SU-DHL-6 (cell line): Measurements from ENCODE around the gene XRCC1.

Source experiments
- H2AFZ ChIP-seq: fragments of 200-600 bp; sonication (generic); 2 replicates; pipeline ENCODE4 v1.6.1; 2014; ENCODE audit warnings: low read depth, mild to moderate bottlenecking, moderate library complexity, mixed read lengths, antibody characterized with exemption, low read length; ENCODE audit not compliant: severe bottlenecking
- H3F3A ChIP-seq: fragments of 200-600 bp; shearing (Covaris generic); 2 replicates; pipeline ENCODE4 v1.6.0; 2016; ENCODE audit warnings: antibody characterized with exemption, mild to moderate bottlenecking; ENCODE audit not compliant: insufficient read depth
- H3K27ac ChIP-seq: fragments of 200-600 bp; sonication (generic); 2 replicates; pipeline ENCODE4 v1.5.1; 2016; ENCODE audit warnings: low read depth, mild to moderate bottlenecking, low read length, moderate library complexity, mixed read lengths
- H3K27me3 ChIP-seq: fragments of 200-600 bp; sonication (generic), shearing (Covaris generic); 2 replicates; pipeline ENCODE4 v1.6.0; 2014; ENCODE audit warnings: mild to moderate bottlenecking, low read length
- H3K36me3 ChIP-seq: fragments of 200-600 bp; sonication (generic); 2 replicates; pipeline ENCODE4 v1.6.1; 2014; ENCODE audit warnings: mild to moderate bottlenecking, low read length, mixed read lengths
- H3K4me2 ChIP-seq: fragments of 300-600, 200-600 bp; shearing (Covaris generic), sonication (generic); 2 replicates; pipeline ENCODE4 v1.6.0; 2014; ENCODE audit warnings: low read length, low read depth, mild to moderate bottlenecking; ENCODE audit not compliant: poor library complexity, severe bottlenecking
- H3K4me3 ChIP-seq: fragments of 200-600 bp; sonication (generic); 2 replicates; pipeline ENCODE4 v1.5.1; 2014; ENCODE audit warnings: antibody characterized with exemption, low read length, mild to moderate bottlenecking, mixed read lengths; ENCODE audit not compliant: insufficient read depth, poor library complexity, severe bottlenecking
- H3K79me2 ChIP-seq: fragments of 200-600 bp; sonication (generic); 2 replicates; pipeline ENCODE4 v1.6.1; 2014; ENCODE audit warnings: mild to moderate bottlenecking, low read length, moderate library complexity; ENCODE audit not compliant: insufficient read depth
- H3K9ac ChIP-seq: fragments of 200-600 bp; sonication (generic); 2 replicates; pipeline ENCODE4 v1.7.0; 2014; ENCODE audit warnings: mild to moderate bottlenecking, low read length
- H3K9me2 ChIP-seq: fragments of 200-600 bp; sonication (generic); replicated peaks from 2 replicates; pipeline ENCODE4 v1.6.1; 2014; ENCODE audit warnings: low read length; ENCODE audit not compliant: insufficient read depth
- H3K9me3 ChIP-seq: fragments of 200-600 bp; sonication (generic); 2 replicates; pipeline ENCODE4 v1.6.1; 2014; ENCODE audit warnings: low read length, mixed read lengths; ENCODE audit not compliant: insufficient read depth
- H4K20me1 ChIP-seq: fragments of 200-600 bp; sonication (generic); 2 replicates; pipeline ENCODE4 v1.6.1; 2014; ENCODE audit warnings: low read depth, mild to moderate bottlenecking, antibody characterized with exemption, low read length, moderate library complexity, mixed read lengths
- EZH2phosphoT487 ChIP-seq: fragments of 200-600 bp; sonication (generic), shearing (Covaris generic); conservative IDR thresholded peaks from 2 replicates; pipeline ENCODE4 v1.6.1; 2018; ENCODE audit warnings: mild to moderate bottlenecking, antibody characterized with exemption, low read length, moderate library complexity, mixed read lengths
- TF ChIP-seq, protein P1 (sequence below): fragments of 200-600 bp; sonication (generic); IDR thresholded peaks from one replicate; pipeline ENCODE4 v1.5.1; 2017; ENCODE audit warnings: antibody characterized with exemption, mild to moderate bottlenecking, low read length, moderate library complexity; ENCODE audit not compliant: insufficient read depth, poor library complexity, severe bottlenecking

Gene XRCC1

DNA sequence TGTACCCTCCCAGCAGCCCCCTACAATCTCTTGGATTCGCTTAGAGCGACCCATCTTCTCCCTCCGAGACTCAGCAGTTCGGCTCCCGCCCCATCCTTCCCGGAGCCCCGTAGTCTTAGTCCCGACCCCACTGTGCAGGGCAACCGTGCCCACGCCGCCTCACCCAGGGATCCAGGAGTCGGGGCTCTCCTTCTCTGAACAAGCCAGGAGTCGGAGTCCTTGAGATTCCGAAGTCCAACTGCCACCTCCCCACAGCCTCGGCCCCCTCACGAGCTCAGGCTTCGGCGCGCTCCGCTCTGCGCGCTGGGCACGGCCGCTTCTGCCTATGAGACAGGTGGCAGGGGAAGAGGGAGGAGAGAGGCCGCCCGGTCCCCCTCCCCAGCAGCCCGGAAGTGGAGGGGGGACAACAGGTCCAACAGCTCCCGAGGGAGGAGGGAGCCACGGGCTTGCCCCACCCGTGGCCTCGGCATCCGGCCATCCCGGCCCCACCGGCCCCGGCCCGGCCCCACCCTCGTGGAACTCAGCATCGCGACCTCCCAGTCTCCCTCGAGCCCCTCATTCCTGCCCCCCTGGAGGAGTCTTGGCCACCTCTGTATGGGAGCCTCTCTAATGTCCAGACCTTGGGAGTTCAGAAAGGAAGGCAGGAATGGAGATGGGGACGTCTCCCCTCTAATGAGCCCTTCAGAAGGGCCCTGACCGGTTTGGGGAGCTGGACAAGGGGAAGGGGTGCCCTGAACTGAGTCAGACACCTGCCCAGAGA is 70.7 kb downstream of the XRCC1 start, which contains the start of gene PHLDB3:
TSS of gene PHLDB3 (minus strand) at position 321 of the 760 bp plus-strand sequence. CDS start 628 bp downstream, outside the sequence.
- peak within 1 kb of the TSS; percentile 97 for H3K4me2 ChIP-seq
- peak within 1 kb of the TSS; percentile 66 for H3K4me3 ChIP-seq
- TF ChIP-seq, protein P1, sequence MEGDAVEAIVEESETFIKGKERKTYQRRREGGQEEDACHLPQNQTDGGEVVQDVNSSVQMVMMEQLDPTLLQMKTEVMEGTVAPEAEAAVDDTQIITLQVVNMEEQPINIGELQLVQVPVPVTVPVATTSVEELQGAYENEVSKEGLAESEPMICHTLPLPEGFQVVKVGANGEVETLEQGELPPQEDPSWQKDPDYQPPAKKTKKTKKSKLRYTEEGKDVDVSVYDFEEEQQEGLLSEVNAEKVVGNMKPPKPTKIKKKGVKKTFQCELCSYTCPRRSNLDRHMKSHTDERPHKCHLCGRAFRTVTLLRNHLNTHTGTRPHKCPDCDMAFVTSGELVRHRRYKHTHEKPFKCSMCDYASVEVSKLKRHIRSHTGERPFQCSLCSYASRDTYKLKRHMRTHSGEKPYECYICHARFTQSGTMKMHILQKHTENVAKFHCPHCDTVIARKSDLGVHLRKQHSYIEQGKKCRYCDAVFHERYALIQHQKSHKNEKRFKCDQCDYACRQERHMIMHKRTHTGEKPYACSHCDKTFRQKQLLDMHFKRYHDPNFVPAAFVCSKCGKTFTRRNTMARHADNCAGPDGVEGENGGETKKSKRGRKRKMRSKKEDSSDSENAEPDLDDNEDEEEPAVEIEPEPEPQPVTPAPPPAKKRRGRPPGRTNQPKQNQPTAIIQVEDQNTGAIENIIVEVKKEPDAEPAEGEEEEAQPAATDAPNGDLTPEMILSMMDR = peak; percentile 15
- no peak for TF ChIP-seq EZH2phosphoT487
- no peak within 1 kb of the TSS; the same call in 1 of the 2 replicates for H3K27ac ChIP-seq
- H4K20me1 ChIP-seq = no peaks in the 10 kb centered on the region
- H3K27me3 ChIP-seq = no peaks in the 10 kb centered on the region
- no peaks in the 10 kb centered on the region for H3K79me2 ChIP-seq
- H3K9ac ChIP-seq = peak within 1 kb of the TSS; percentile 62
- no peaks in the 10 kb centered on the region for H3K36me3 ChIP-seq
- H3F3A ChIP-seq = 0 out of 2 replicates have a peak, but pooled peaks cover 4% of the 10 kb centered on the region
- H3K9me3 ChIP-seq = no peaks in the 10 kb centered on the region
- H2AFZ ChIP-seq = peak within 1 kb of the TSS; percentile 99
- no peaks in the 10 kb centered on the region for H3K9me2 ChIP-seq

DNA sequence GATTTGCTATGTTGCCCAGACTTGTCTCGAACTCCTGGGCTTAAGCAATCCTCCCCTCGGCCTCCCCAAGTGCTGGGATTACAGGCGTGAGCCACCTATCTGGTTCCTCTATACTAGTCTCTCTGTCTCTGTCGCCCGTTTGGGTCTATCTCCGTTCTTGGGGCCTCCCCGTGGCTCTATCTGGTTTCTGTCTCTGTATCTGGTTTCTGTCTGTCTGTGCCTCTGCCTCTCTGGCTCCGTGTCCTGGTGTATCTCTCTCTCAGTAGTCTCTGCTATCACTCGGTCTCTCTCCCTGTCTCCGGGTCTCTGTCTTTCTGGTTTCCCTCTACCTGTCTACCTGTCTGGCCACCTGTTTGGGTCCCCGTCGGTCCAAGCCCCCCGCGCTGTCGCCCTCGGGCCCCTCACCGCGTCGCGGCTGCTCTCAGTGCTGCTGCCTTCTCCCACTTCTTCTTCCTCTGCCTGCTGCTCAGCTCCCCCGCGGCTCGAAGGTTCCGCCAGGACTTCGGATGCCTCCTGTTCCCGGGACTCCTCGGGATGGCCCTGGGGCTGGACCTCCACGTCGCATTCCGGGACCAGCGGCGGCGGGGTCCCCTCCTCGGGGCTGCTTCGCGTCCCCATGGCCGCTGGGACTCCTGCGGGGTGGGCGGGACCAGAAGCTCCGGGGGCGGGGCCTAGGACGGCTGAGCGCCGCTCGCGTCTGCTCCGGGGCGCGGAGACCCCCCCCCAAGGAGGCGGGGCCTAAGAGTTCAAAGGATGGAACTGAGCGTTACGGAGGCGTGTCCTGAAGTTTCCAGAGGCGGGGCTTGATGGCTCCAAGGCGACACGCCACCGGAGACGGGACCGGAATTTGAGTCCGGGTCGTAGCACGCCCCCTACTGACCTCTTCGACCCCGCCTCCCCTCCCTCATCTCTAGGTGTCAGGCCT is 71.6 kb downstream of the XRCC1 start:
- no peaks in the 10 kb centered on the region for H3K79me2 ChIP-seq
- H3K27me3 ChIP-seq = no peaks in the 10 kb centered on the region
- peak overlapping the region; percentile 99 for H2AFZ ChIP-seq
- TF ChIP-seq, protein P1 = no peak
- TF ChIP-seq EZH2phosphoT487 = no peak
- H3F3A ChIP-seq = 0 out of 2 replicates have a peak, but pooled peaks cover 4% of the 10 kb centered on the region
- peak overlapping the region; percentile 66 for H3K4me3 ChIP-seq
- H3K36me3 ChIP-seq = no peaks in the 10 kb centered on the region
- H3K9ac ChIP-seq = peak overlapping the region; percentile 62
- no peak overlapping the region; the same call in 1 of the 2 replicates for H3K27ac ChIP-seq
- H3K9me2 ChIP-seq = no peaks in the 10 kb centered on the region
- H4K20me1 ChIP-seq = no peaks in the 10 kb centered on the region
- H3K4me2 ChIP-seq = peak overlapping the region; percentile 97
- H3K9me3 ChIP-seq = no peaks in the 10 kb centered on the region

DNA sequence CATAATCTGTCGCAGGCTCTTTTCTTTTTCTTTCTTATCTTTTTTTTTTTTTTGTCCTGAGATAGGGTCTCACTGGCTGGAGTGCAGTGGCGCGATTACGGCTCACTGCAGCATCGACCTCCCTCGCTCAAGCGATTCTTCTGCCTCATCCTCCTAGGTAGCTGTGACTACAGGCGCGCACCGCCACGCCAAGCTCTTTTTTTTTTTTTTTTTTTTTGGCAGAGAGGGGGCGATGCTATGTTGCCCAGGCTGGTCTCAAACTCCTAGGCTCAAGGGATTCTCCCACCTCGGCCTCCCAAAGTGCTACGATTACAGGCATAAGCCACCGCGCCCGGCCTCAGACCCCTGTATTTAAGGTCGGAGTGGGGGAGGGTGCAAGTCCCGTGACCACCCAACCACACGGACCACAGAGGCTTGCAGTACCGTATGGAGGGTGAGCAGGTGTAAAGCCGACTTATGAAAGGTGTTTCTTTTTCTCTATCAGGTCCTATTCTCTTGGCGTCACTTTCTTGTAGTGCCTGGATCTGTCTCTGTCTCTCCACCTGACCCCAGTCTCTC is 72.8 kb downstream of the XRCC1 start:
- Histone ChIP-seq H3K36me3 (no peaks in the 10 kb centered on the region), H4K20me1 (no peaks in the 10 kb centered on the region), H3F3A (0 out of 2 replicates have a peak, but pooled peaks cover 4% of the 10 kb centered on the region), H3K9me3 (no peaks in the 10 kb centered on the region), H3K9me2 (no peaks in the 10 kb centered on the region), H3K79me2 (no peaks in the 10 kb centered on the region), H3K27ac (no peak overlapping the region), H3K4me3 (no peak overlapping the region), H3K4me2 (no peak overlapping the region), H3K9ac (no peak overlapping the region), H2AFZ (no peak overlapping the region), H3K27me3 (no peaks in the 10 kb centered on the region)
- TF ChIP-seq EZH2phosphoT487 = no peak
- TF ChIP-seq, protein P1 = no peak
